Measurements from ENCODE around the gene KNCN. TPM values are rescaled to one million over a fixed set of nuclear protein-coding genes. Genes with fewer than 3 reads are reported as not detected.
A peak's percentile ranks its signal among the peaks of the same experiment; 100 is the strongest.

The KNCN gene
- not detected for total RNA-seq

GRCh38 chr1:46551597-46552095 lies at the start of gene KNCN:
TSS of gene KNCN (minus strand) at chr1:46551647. CDS start at chr1:46551215, 432 bp downstream.
- no peaks in the 10 kb centered on the region for H3K4me1 ChIP-seq
- no peak within 1 kb of the TSS for H3K27ac ChIP-seq
- no peak within 1 kb of the TSS for H3K4me3 ChIP-seq
- no peaks in the 10 kb centered on the region for H3K27me3 ChIP-seq
- DNase-seq: no peak
- peak within 1 kb of the TSS in 1 of 2 donors; percentile 12 for H3K9ac ChIP-seq (ENCODE audit: low read depth in 2 of 2, low read length in 2 of 2)
- H3K9me3 ChIP-seq: no peaks in the 10 kb centered on the region
- TF ChIP-seq, protein P1, sequence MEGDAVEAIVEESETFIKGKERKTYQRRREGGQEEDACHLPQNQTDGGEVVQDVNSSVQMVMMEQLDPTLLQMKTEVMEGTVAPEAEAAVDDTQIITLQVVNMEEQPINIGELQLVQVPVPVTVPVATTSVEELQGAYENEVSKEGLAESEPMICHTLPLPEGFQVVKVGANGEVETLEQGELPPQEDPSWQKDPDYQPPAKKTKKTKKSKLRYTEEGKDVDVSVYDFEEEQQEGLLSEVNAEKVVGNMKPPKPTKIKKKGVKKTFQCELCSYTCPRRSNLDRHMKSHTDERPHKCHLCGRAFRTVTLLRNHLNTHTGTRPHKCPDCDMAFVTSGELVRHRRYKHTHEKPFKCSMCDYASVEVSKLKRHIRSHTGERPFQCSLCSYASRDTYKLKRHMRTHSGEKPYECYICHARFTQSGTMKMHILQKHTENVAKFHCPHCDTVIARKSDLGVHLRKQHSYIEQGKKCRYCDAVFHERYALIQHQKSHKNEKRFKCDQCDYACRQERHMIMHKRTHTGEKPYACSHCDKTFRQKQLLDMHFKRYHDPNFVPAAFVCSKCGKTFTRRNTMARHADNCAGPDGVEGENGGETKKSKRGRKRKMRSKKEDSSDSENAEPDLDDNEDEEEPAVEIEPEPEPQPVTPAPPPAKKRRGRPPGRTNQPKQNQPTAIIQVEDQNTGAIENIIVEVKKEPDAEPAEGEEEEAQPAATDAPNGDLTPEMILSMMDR (IDR thresholded peaks at IDR 0.05): no peak
- H3K36me3 ChIP-seq: no peaks in the 10 kb centered on the region
- intact Hi-C loops (cut with DNase I): no loop called here

GRCh38 chr1:46599059-46599970 lies 47.9 kb upstream of the KNCN start:
- Histone ChIP-seq H3K4me3 (no peak overlapping the region), H3K9ac (ENCODE audit: low read depth in 2 of 2, low read length in 2 of 2) (no peak overlapping the region), H3K36me3 (no peaks in the 10 kb centered on the region), H3K4me1 (peaks cover 8% of the 10 kb centered on the region), H3K27me3 (no peaks in the 10 kb centered on the region), H3K9me3 (no peaks in the 10 kb centered on the region), H3K27ac (no peak overlapping the region)
- intact Hi-C loops (cut with DNase I): no loop called here
- TF ChIP-seq, protein P1 (IDR thresholded peaks at IDR 0.05): no peak
- DNase-seq: no peak

GRCh38 chr1:46596846-46597245 lies 45.4 kb upstream of the KNCN start:
- no peak overlapping the region for H3K9ac ChIP-seq (ENCODE audit: low read depth in 2 of 2, low read length in 2 of 2)
- no peak overlapping the region for H3K4me3 ChIP-seq
- H3K27ac ChIP-seq: no peak overlapping the region
- no peaks in the 10 kb centered on the region for H3K27me3 ChIP-seq
- TF ChIP-seq, protein P1 (IDR thresholded peaks at IDR 0.05): no peak
- H3K9me3 ChIP-seq: no peaks in the 10 kb centered on the region
- DNase-seq: no peak
- intact Hi-C loops (cut with DNase I): no loop called here
- H3K4me1 ChIP-seq: no peaks in the 10 kb centered on the region
- peaks cover 5% of the 10 kb centered on the region for H3K36me3 ChIP-seq

- Histone ChIP-seq H3K4me1 (no peaks in the 10 kb centered on the region), H3K27ac (no peak overlapping the region), H3K9me3 (no peaks in the 10 kb centered on the region), H3K9ac (ENCODE audit: low read depth in 2 of 2, low read length in 2 of 2) (no peak overlapping the region), H3K36me3 (peaks cover 9% of the 10 kb centered on the region), H3K4me3 (no peak overlapping the region), H3K27me3 (no peaks in the 10 kb centered on the region)
- intact Hi-C loops (cut with DNase I): no loop called here
- TF ChIP-seq, protein P1 (IDR thresholded peaks at IDR 0.05): no peak
- DNase-seq: no peak
Observed at GRCh38 chr1:46596036-46596435, 44.6 kb upstream of the KNCN start.

DNA sequence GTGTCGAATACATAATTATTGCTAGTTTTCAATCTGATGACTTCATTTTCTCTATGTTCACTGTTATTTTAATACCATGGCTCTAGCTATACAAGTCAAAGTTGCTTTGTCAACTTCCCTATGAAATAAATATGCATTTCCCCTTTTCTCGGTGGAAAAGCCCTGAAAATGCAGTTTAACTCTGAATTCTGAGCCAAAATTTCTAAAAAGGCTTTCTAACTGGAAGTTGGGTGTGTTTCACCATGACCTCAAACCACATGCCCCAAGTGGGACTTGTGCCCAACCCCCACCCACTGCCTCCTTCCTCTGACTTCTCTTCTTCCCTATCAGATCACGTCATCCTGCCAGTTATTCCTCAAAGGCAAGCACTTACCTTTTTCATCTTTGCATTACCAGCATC lies 43.7 kb upstream of the KNCN start:
- Histone ChIP-seq H3K4me3 (no peak overlapping the region), H3K9ac (ENCODE audit: low read depth in 2 of 2, low read length in 2 of 2) (no peak overlapping the region), H3K27ac (peak overlapping the region; percentile 47), H3K27me3 (no peaks in the 10 kb centered on the region), H3K9me3 (no peaks in the 10 kb centered on the region), H3K36me3 (peaks cover 9% of the 10 kb centered on the region), H3K4me1 (no peaks in the 10 kb centered on the region)
- intact Hi-C loops (cut with DNase I): no loop called here
- TF ChIP-seq, protein P1 (IDR thresholded peaks at IDR 0.05): no peak
- DNase-seq: peak; percentile 50
